Fibroblast of lung (primary cell): ENCODE measurements around the gene MED15.

Source experiments
- EZH2 ChIP-seq: IDR thresholded peaks from 2 replicates; pipeline ENCODE4 v1.5.1; 2012; ENCODE audit warnings: low read length, control low read depth, mild to moderate bottlenecking; ENCODE audit errors: missing control alignments
- TF ChIP-seq, protein P1 (sequence below), 2 donors: IDR thresholded peaks in 1 of 2; conservative IDR thresholded peaks in 1 of 2; 1 replicate in 1 of 2; 2 replicates in 1 of 2; pipeline ENCODE4 v1.5.1; 2011 to 2012; ENCODE audit warnings: low read length in 2 of 2, control low read depth in 1 of 2, inconsistent platforms in 1 of 2, low read depth in 1 of 2, mild to moderate bottlenecking in 1 of 2

DNA sequence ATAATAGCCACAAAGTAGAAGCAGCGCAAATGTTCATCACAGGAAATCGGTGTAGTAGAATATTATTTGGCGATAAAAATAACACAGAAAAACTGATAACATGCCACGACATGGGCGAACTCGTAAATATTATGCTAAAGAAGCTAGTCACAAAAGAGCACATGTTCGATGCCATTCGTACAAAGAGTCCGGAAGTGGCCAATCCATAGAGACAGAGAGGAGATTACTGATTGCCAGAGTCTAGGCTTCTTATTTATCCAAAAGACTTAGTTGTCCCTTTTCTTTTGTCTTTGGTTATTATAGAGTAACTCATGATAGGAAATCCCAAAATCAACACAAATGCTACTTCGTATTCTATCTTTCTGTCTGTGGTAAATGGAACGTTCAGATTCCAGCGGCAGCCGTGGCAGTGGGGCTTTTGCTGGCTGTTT lies 56.5 kb downstream of the MED15 start:
- TF ChIP-seq, protein P1, sequence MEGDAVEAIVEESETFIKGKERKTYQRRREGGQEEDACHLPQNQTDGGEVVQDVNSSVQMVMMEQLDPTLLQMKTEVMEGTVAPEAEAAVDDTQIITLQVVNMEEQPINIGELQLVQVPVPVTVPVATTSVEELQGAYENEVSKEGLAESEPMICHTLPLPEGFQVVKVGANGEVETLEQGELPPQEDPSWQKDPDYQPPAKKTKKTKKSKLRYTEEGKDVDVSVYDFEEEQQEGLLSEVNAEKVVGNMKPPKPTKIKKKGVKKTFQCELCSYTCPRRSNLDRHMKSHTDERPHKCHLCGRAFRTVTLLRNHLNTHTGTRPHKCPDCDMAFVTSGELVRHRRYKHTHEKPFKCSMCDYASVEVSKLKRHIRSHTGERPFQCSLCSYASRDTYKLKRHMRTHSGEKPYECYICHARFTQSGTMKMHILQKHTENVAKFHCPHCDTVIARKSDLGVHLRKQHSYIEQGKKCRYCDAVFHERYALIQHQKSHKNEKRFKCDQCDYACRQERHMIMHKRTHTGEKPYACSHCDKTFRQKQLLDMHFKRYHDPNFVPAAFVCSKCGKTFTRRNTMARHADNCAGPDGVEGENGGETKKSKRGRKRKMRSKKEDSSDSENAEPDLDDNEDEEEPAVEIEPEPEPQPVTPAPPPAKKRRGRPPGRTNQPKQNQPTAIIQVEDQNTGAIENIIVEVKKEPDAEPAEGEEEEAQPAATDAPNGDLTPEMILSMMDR (conservative IDR thresholded peaks at IDR 0.05 in 1 of 2, IDR thresholded peaks at IDR 0.05 in 1 of 2; ENCODE audit: low read depth in 1 of 2, low read length in 2 of 2), result no peak
- TF ChIP-seq EZH2, result no peak
